C4-2B (cell line): ENCODE results near the gene RAE1.

Experiments used
- ZFX ChIP-seq: fragments of 450-650 bp; IDR thresholded peaks from 2 replicates; pipeline ENCODE4 v1.6.1; 2017
- TF ChIP-seq, protein P1 (sequence below): fragments of 450-650 bp; conservative IDR thresholded peaks from 2 replicates; pipeline ENCODE4 v1.5.1; 2017; ENCODE audit warnings: mild to moderate bottlenecking

DNA sequence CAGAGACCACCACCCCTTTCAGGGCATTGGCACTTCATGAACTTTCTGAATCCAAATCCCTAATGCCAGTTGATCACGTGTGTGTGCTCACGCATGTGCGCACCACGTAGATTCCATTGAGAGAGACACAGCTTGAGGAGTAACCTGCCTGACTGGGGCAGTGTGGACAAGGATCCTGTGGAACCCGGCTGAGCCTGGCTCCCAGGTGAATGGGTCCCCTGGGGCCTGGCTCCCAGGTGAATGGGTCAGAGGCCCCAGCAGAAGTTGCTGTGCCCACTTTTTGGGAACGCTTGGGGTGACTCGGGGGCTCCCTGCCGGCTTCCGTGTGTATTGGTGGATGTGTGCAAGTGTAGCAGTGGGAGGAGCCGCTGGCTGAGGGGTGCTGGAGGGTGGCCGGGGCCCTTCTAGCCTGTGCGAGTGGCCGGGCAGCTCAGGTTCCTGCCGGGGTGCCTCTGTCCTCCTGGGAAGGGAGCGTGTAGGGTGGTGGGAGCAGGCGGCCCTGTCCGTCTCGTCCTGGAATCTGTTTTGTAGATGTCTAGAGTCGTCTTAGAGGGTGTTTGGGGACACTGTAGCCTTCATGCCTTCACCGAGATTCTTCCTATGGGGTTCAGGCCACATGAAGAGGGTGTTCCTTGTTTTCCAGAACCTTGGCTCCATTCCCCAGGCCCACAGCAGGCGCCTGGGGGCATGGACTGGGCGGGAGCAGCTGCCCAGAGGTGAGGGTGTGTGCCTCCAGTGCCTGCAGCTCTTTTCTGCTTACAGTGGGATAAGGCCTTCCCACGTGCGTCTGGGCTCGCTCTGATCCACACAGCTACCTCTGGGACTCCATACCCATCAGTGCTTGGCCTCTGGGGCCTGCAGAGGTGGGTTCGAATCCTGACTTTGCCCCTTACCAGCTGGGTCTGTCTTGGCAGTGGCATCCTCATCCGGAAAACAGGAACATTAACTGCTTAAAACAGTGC, 43.3 kb downstream of the RAE1 start:
- TF ChIP-seq, protein P1, sequence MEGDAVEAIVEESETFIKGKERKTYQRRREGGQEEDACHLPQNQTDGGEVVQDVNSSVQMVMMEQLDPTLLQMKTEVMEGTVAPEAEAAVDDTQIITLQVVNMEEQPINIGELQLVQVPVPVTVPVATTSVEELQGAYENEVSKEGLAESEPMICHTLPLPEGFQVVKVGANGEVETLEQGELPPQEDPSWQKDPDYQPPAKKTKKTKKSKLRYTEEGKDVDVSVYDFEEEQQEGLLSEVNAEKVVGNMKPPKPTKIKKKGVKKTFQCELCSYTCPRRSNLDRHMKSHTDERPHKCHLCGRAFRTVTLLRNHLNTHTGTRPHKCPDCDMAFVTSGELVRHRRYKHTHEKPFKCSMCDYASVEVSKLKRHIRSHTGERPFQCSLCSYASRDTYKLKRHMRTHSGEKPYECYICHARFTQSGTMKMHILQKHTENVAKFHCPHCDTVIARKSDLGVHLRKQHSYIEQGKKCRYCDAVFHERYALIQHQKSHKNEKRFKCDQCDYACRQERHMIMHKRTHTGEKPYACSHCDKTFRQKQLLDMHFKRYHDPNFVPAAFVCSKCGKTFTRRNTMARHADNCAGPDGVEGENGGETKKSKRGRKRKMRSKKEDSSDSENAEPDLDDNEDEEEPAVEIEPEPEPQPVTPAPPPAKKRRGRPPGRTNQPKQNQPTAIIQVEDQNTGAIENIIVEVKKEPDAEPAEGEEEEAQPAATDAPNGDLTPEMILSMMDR: no peak
- TF ChIP-seq ZFX: no peak
